ENCODE results near the gene FOXI3.
A peak's percentile ranks its signal among the peaks of the same experiment; 100 is the strongest.

Gene FOXI3

DNA sequence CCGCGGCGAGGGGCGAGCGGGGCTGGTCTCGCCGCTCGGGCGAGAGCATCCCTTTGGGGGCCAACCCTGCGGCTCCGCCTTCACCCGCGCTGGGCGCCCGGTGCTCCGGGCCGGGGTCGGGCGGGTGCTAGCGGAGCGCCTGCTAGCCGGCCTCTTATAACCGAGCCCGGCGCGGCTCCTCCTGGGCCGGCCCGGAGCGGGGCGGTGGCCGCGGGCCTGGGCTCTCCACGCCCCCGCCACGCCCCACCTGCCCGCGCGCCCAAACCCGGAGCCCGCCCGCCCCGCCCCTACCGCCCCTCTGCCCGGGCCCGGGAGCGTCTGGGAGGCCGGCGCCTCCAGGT is at the start of gene FOXI3:
FOXI3 (minus strand) TSS at position 129 of the 341 bp plus-strand sequence. CDS start 158 bp downstream, outside the sequence.
- DNase-seq = peak; percentile 33

- no peak for DNase-seq
Observed at GRCh38 chr2:88500691-88501090, 48.2 kb upstream of the FOXI3 start.

DNA sequence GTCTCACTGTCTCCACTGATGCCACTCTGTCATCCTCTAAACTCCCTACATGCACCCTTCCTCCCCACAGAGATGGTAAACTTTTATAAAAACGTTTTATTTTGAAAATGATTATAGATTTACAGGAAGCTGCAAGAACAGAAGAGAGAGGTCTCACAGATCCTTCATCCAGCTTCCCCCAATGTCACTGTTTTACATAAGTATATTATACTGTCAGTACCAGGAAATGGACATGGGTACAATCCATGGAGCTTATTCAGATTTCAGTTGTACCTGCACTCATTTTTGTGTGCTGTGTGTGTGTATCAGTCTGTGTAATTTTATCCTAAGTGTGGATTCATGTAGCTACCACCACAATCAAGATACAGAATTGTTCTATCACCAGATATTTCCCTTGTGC is 46.7 kb upstream of the FOXI3 start:
- DNase-seq = no peak

DNA sequence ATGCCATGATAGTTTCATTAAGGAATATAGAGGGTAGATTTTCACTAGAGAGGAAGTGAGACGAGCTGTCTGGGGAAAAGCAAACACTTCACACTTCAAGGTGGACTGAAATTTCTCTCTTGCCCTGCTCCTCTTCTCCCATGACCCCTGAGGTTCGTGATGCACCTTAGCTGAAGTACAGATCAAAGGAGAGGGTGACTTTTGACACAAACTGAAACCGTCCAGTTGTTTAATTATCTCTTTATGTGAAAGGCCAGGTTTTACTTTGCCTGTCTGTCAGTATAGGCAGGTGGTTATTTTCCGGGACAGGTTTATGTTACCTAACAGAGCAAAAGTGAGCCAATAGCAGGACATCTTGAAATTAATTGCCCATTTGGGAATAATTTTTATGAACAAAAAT is 41.0 kb upstream of the FOXI3 start:
- no peak for DNase-seq

DNA sequence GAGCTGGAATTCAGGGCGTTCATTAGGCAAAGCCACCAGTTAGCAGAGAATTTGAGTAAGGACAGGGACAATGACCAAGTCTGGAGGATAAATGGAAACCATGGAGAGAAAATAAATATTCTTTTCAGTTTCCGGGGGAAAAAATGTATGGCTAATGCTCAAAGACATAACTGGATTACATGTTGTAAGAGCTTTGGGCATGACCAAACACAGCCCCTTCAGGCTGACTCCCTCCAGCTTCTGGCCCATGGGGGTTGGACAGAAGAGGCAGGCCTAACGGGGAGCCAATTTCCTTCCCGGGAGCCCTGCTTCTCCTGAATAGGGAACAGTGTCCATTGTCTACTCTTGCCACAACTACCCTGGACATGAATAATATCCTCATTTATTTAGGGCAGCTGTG is 39.5 kb upstream of the FOXI3 start:
- no peak for DNase-seq

GRCh38 chr2:88489181-88489580 is 36.7 kb upstream of the FOXI3 start:
- no peak for DNase-seq

DNA sequence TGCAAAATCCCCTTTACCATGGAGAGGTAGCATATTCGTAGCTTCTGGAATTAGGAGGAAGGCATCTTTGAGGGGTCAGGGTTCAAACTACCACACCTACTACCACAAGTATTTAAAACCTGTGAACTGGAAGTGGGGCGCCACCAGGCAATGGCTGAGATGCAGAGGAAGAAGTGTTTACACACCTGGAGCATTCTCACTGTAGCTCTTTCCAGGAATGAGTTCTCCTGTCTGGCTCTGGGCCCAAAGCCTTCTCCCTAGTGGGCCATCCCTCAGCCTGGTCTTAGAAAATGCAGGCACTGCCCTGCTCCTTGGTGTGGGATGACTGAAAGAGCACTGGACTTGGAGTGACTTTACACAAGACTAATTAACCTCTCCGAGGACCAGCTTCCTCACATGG is 30.7 kb upstream of the FOXI3 start:
- DNase-seq = no peak

DNA sequence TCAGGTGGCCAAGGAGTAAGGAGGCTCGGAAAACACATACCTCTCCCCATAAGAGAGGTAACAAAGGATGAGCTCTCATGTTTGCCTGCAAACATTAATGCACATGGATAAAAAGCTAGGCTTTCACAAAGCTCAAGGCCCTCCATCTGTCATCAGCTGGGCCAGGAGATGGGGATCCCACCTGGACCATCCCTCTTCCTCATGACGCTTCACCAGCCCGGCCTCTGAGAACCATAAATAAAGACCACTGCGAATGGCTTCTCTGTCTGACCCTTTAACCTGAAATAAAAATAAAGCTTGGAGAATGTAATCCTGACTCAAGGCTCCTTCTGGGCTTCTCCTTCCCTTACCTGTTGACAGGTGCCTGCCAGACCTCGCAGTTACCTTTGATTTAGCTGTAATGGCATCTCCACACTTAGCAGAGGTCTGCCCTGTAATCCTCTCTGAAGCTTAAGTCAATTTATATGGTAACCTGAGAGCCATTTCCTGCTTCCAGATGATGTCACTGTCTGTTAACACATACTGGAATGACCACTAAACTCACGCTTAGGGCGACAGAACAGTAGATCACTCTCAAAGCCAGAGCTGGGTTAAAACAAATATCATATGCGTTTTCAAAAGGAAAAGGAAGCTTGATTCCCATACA is 29.3 kb upstream of the FOXI3 start:
- DNase-seq = no peak

GRCh38 chr2:88472811-88473210 is 20.3 kb upstream of the FOXI3 start:
- no peak for DNase-seq

DNA sequence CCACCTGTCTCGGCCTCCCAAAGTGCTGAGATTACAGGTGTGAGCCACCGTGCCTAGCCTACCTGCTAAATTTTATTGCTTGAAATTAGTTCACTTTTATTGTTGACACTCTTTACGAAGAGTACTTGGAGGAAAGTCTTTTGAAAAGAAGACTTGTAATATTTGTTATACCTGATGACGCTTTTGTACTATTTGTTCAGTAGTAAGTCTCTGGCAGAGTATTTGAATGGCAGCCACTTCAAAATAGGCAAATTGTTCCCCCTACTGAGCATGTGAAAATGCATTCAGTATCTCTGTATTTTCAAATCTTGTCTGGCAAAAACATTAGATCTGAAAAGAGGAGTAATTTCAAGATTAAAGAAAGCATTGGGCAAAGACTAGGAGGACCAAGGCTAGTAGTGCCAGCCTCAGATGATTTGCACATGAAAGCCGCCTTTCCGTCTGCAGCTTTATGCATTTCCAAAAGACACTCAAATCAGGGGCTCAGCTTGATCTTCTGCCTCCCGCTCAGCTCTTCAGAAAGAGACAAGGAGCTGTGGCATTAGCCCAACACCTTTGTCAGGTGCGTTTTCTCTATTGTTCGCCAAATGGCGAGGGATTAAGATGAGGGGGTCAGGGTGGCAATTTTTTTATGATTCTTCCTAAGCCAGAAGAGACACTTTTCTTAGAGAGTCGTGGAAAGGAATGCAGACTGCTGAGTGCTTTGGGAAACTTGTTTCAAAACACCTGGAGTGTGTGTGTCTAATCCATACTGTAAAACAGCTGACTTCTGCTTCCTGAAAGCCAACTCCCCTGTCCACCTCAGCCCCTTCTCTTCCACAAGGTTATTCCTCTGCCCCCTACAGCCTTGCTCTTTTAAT is 18.8 kb upstream of the FOXI3 start:
- no peak for DNase-seq

- DNase-seq = no peak
Observed at GRCh38 chr2:88469202-88470114, 17.0 kb upstream of the FOXI3 start.

- DNase-seq = no peak
Observed at GRCh38 chr2:88464153-88464552, 11.7 kb upstream of the FOXI3 start.

DNA sequence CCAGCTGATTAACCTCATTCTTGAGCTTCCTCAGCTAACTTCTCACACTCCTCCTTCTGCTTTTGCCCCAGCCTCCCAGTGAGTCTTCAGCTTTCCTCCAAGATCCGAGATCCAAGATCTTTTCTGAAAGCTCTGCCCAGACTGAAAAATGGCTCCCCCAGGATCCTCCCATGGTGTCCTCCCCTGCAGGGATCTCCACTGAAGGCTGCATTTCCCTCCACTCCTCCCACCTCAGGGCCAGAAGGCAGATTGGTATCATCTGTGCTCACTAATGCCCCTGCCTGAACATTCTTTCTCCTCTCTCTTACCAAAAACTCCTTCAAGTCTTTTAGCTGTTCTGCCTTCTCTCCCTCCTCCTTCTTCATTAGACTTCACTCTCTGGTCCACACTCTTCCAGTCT is 6.1 kb upstream of the FOXI3 start:
- no peak for DNase-seq

- DNase-seq = no peak
Observed at GRCh38 chr2:88452980-88453582, 588 bp upstream of the FOXI3 start.

- DNase-seq = peak; percentile 31
Observed at GRCh38 chr2:88451811-88452564, 505 bp downstream of the FOXI3 start.

DNA sequence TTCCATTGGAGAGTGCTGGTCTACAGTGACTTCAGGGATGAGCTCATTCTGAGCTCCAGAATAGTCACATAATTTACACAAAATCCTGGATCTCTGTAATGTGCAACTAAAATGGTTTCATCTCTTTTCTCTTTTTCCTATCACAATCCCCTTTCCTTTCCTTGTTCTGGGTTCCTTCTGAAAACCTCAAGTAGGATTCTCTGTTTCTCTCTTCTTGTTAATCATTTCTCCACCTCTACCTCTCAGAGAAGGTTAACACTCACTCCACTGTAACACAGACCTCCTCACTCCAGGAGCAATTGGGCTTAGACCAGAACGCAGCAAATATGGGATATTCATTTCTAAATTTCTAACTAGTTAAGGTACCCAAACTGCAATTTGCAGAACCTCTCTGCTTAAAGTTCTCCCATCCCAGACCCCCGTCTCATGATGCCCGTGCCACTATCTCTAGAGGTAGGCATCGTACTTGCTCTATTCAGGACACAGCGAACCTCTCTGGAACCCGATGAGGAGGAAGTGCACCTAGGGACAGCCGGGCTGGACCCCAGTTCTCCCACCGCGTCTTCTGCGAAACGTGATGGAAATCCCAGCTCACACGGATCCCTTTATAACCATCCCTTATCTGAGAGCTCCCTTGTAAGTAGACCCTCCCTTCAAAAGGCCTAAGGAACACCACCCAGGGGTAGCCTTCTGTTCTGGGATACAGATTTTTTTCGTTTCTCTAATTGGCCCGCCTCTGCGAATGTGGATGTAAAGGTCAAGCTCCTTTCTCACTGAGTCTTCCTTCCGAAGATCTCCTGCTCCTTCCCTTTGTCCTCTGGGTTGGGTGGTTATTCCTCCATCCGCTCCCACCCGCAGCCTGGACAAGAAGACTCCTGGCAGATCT is 1.3 kb downstream of the FOXI3 start:
- DNase-seq = no peak

DNA sequence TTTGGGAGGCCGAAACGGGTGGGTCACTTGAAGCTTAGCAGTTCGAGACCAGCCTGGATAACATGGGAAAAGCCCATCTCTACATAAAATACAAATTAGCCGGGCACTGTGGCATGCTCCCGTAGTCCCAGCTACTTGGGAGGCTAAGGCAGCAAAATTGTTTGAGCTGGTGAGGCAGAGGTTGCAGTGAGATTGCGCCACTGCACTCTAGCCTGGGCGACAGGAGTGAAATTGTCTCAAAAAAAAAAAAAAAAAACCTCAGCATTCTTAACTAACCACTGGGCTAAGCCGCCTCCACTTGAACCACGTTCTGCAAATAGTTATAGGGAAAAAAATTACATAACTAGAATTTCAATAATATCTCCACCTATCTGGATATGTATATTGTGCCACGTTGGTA is 2.3 kb downstream of the FOXI3 start:
- DNase-seq = no peak

GRCh38 chr2:88448248-88448647 is 4.2 kb downstream of the FOXI3 start:
- no peak for DNase-seq

DNA sequence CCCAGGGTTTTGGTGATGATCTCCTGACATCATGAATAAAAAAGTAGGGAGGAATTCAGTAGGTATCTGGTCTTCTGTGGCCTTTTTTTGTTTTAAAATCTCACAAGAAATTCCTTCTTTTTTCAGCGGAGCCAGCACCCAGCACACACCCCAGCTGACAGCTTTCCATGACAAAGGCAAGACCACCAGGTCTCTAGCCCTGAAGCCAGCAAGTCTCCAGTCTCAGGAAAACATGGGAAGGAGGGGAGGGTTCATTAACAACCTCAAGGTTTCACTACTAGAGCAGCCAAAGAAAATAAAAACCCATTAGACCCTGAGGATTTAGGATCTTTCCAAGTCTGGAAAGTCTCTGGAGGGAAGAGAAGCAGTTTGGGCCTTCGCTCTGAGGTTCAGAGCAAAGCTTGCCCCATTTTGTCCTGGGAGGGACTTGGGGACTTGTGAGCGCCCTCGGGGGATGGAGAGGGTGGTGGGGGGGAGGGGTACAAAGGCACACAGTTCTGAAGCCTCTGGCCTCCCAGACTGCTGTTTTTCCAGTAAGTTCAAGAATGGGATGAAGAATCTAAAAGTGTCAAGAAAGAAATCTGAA is 9.0 kb downstream of the FOXI3 start:
- DNase-seq = no peak

- no peak for DNase-seq
Observed at GRCh38 chr2:88442473-88442872, 10.0 kb downstream of the FOXI3 start.

- no peak for DNase-seq
Observed at GRCh38 chr2:88442061-88442460, 10.4 kb downstream of the FOXI3 start.

Measured in activated CD4-positive, CD25-positive, alpha-beta regulatory T cell treated with anti-CD3 and anti-CD28 coated beads, Interleukin-2, amount 50 U/mL, for 72 hours (primary cell).